UCSD-AML1 (cell line): Measurements from ENCODE around the gene MANBA.

ENCODE experiments used
- DNase-seq: peaks from one replicate; lab custom pipeline; 2025; ENCODE audit not compliant: unreplicated experiment; lab: John Stamatoyannopoulos, UW

MANBA gene

GRCh38 chr4:102598762-102599374 is 161.9 kb downstream of the MANBA start:
- DNase-seq = no peak

GRCh38 chr4:102598086-102598761 is 162.5 kb downstream of the MANBA start:
- DNase-seq = no peak

GRCh38 chr4:102596532-102596931 is 164.2 kb downstream of the MANBA start:
- no peak for DNase-seq

GRCh38 chr4:102594000-102594399 is 166.8 kb downstream of the MANBA start:
- DNase-seq = no peak

- no peak for DNase-seq
Observed at GRCh38 chr4:102593147-102593546, 167.6 kb downstream of the MANBA start.

GRCh38 chr4:102592256-102592655 is 168.5 kb downstream of the MANBA start:
- no peak for DNase-seq

- DNase-seq = no peak
Observed at GRCh38 chr4:102589743-102590142, 171.0 kb downstream of the MANBA start.

- DNase-seq = no peak
Observed at GRCh38 chr4:102586644-102587021, 174.1 kb downstream of the MANBA start.

- DNase-seq = no peak
Observed at GRCh38 chr4:102586002-102586643, 174.6 kb downstream of the MANBA start.

- no peak for DNase-seq
Observed at GRCh38 chr4:102585329-102585728, 175.4 kb downstream of the MANBA start.

GRCh38 chr4:102584091-102584490 is 176.7 kb downstream of the MANBA start:
- no peak for DNase-seq
